NCI-H2107 (cell line): ENCODE results near the gene GPR12.
A peak's percentile ranks its signal among the peaks of the same experiment; 100 is the strongest.
"Not testable (repeated sequence)": the region's sequence is repeated elsewhere in the genome, so short reads cannot be mapped to it uniquely, and the experiment has no call there.

Experiments used
- DNase-seq: peaks from one replicate; lab custom pipeline; 2025; lab: John Stamatoyannopoulos, UW

Gene GPR12

DNA sequence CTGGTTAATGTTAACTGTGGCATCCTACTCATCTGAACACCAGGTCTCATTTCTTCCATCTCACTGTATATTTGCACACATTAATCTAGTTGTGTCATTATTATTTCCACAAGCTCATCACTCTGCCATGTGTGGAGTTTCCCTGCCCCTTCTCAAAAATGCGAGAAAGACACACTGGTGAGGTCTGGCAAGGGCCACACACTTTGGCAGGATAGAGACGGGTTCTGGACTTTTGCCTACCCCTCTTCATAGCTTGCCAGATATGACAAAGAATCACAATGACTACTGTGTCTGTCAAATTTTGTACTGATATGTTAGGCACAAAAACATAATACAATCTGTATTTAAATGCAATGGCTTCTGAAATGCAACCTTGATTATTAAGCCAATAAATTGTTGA is 12.9 kb downstream of the GPR12 start:
- no peak for DNase-seq

DNA sequence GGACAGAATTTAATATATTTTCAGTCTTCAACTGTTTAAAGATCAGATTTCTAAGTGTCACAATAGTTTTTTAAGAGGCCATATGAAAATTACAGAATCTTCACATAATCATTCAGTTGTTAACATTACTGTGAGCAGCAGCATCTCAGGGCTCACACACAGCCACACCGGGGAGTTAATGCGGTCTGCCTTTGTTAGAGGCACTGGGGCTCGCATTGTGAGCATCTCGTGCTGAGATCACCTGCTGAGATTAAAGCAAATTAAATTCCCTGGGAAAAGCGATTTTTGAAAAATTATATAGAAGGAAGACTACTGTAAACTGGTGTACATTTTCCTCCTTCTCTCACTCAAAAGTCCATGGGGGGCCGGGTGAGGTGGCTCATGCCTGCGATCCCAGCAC is 16.6 kb downstream of the GPR12 start:
- DNase-seq: no peak

- no peak for DNase-seq
These were observed 17.8 kb downstream of the GPR12 start for GRCh38 chr13:26742691-26743358.

- no peak for DNase-seq
These were observed 24.9 kb downstream of the GPR12 start for GRCh38 chr13:26735677-26736076.

GRCh38 chr13:26727633-26728032 is 33.0 kb downstream of the GPR12 start:
- DNase-seq: no peak

DNA sequence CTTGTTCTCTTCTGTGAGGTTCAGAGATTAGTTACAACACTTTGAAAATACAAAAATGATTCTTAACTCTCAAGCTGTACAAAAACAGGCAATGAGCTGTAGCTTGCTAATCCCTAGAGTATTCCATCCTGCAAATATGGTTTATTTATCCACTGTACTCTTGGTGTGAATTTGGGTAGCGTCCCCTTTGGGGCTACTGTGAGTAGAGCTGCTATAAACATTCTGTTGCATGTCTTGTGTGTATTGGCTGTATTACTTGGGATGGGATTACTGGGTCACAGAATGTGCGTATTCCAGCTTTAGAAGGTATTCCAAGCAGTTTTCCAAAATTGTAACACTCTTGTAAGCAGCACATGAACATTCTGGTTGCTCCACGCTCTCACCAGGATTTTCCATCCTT is 33.5 kb downstream of the GPR12 start:
- DNase-seq: no peak

DNA sequence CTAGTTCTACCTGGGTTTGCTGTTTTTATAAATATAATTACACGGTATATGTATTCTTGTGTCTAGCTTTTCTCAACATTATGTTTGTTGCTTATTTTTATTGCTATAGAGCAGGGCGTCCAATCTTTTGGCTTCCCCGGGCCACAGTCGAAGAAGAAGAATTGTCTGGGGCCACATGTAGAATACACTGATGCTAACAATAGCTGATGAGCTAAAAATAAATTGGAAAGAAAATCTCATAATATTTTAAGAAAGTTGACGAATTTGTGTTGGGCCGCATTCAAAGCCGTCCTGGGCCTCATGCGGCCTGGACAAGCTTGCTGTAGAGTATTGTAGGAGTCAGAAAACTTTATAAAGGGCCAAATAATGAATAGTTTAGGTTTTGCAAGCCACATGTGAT is 33.9 kb downstream of the GPR12 start:
- DNase-seq: no peak

DNA sequence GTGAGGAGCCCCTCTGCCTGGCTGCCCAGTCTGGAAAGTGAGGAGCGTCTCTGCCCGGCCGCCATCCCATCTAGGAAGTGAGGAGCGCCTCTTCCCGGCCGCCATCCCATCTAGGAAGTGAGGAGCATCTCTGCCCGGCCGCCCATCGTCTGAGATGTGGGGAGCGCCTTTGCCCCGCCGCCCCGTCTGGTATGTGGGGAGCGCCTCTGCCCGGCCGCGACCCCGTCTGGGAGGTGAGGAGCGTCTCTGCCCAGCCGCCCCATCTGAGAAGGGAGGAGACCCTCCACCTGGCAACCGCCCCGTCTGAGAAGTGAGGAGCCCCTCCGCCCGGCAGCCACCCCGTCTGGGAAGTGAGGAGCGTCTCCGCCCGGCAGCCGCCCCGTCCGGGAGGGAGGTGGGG is 37.0 kb downstream of the GPR12 start:
- DNase-seq: not testable (repeated sequence)

DNA sequence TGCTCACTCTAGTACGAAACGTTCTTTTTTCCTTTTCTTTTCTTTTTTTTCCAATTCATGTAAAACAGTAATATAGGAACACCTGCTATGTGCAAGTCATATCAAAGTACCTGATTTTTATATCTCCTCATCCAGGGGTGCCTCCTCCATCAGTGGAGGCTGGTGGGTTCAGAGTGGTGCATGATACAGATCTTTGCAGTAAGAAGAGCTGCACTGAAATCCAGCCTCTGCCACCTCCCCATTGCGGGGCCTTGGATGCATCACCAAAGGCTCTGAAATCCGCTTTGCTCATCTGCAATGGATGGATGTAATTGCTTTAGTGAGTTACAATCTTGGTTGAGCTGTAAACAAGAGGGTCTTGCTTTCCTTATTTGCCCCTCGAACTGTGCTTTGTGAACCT is 38.3 kb downstream of the GPR12 start:
- DNase-seq: no peak

GRCh38 chr13:26721251-26722121 is 39.1 kb downstream of the GPR12 start:
- no peak for DNase-seq

DNA sequence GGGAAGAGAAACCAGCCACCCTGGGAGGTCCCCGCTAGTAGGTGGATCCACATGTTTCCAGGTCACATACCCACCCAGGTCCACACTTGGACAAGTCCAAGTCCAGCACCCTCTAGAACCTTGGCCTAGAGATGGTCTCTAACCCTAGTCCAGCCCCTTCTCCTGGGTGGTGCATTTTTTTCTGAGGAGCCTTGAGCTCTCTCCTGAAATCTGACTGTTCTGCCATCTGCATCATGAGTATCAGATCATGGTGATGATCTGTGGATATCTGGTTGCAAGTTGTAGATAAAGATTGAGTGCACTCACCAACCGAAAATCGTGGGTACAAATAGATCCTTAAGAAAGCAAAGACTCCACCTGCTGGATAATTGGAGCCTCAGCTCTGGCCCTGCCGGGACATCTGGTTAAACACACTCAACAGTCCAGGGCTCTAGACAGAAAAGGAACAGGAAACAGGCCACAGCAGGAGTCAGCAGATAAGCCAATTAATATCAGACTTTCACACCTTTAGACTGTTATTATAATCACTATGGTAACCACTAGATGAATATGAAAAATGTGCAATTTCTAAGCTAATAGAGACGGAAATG is 41.1 kb downstream of the GPR12 start:
- no peak for DNase-seq

DNA sequence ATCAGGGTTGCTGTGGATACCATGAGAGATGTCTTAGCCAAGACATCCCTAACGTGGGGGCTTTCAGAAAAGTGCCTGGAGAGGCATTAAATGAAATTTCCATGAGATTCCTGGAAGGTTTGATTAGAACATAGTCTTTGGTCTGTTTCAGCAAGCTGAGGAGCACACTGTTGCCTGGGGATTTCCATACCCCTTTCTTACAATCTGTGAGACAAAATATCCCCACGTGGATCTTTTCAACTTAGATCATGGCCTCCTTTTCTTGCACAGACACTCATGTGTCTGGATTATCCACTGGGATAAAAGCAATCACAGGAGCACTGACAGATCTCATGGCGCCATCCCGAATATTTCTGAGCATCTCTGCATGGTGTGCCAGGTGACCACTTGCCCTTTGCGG is 41.7 kb downstream of the GPR12 start:
- no peak for DNase-seq

DNA sequence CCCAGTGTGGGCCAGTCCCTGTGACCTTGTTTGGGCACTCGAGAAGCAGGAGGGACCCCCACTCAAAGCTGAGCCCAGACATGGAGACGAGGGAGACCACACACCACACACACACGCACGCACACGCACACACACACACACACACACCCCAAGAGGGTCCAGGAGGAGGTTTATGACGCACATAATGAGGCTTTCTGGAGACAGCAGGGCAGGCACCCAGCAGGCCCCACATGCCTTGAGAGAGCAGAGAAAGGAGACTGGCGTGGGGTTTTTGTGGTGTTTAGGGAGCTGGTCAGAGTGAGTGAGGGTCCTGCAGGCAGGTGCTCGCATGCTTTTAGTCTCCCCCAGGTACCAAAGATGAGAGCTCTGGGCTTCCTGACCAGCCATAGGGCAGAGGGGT is 42.4 kb downstream of the GPR12 start:
- DNase-seq: no peak

DNA sequence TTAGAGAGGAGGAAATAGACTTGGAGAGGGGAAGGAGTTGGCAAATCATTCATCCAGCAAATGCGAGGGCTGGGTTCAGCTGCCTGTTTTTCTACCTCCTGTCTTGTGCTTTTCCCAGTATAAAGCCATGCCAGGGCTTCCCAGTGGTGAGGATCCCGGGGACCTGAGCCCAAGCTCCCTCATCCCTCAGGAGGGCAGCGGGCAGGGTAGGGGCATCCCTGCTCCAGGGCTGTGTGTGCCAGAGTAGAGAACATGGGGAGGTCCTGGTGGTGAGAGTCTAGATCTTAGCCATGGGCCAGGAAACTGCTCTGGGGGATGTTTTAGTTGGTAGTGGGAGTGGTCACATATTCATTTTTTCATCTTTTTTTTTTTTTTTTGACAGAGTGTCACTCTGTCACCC is 43.6 kb downstream of the GPR12 start:
- DNase-seq: no peak

GRCh38 chr13:26713341-26713740 is 47.2 kb downstream of the GPR12 start:
- DNase-seq: no peak

DNA sequence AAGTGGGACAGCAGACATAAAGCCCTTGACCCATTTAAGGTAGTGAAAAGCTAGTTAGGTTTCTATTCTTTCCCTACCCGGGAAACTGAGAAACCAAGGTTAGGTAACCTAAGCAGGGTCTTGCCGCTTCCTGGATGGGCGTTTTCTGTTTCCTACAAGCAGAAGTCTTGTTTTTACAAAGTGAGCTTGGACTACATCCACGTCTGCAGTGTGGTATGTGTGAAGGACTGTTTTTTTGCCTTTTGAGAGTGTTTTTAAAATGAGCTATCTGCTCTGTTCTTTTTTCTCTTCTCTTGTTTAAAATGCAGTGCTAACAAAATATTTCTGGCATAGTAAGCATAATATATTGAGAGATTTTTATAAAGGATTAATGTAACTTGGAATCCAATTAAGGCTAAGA is 49.4 kb downstream of the GPR12 start:
- DNase-seq: no peak

DNA sequence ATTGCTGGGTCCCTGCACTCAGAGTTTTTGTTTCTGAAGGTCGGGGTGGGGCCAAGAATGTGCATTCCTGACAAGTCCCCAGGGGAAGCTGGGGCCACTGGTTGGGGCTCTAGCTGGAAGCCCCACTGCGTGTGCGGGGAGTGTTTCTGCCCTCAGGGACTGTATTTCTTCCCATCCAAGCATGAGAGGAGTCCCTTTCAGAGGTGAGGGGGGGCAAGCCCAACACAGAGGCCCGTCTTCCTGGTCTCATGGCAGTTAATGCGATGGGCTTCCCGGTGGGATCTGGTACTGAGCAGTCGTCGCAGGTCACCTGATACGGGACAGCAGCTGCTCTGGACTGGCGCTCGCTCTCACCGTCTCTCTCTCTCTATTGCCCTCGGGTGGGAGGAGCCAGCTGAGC is 50.4 kb downstream of the GPR12 start:
- no peak for DNase-seq

DNA sequence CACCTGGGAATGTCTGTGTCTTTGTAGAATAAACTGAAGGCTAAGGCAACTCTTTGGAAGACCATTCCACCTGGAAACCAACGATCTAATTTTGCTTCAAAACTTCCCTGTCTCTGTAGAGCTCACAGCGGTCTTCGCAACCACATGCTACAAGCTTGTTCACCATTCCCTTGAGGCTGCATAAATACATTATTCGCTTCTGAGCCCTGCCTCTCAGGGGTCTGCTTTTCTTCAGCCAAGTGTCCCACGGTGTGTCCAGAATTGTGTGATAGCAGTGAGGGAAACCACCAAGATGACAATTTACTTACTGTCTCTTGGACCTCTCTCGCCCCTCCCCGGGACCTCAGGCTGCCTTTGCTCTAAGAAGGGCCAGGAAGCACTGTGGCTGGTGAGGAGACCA is 51.1 kb downstream of the GPR12 start:
- no peak for DNase-seq

DNA sequence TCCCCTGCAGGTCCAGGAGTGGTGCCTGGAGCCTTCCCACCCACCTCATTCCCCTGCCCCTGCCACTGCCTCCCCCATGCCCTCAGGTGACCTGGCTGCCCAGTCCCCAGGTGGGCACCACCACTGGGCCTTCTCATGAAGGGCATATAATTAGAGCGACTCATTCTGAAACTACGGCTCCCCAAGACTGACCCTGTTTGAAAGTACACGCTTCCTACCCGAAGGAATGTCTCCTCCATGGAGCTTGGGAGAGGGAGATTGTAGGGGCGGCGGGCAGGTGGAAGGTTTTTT is 52.6 kb downstream of the GPR12 start:
- DNase-seq: no peak

GRCh38 chr13:26707122-26708006 is 53.2 kb downstream of the GPR12 start:
- DNase-seq: peak; percentile 75

GRCh38 chr13:26706381-26706780 is 54.2 kb downstream of the GPR12 start:
- no peak for DNase-seq

DNA sequence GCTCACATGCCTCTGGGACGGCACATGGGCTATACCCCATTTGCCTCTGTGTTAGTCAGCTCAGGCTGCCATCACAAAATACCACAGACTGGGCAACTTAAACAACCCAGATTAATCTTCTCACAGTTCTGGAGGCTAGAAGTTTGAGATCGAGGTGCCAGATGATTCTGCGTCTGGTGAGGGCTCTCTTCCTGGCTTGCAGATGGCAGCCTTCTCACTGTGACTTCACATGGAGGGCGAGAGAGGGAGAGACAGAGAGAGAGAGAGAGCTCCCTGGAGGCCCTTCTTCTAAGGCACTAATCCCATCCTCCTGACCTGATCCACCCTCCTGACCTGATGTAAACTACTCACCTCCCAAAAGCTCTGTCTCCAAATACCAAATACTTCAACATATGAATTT is 55.0 kb downstream of the GPR12 start:
- no peak for DNase-seq
